GM12801 (cell line): Measurements from ENCODE around the gene CTNNA3.

Source experiments
- CTCF ChIP-seq: IDR thresholded peaks from one replicate; pipeline ENCODE4 v1.5.1; 2011; ENCODE audit warnings: control low read depth; ENCODE audit not compliant: insufficient read length; ENCODE audit errors: extremely low read depth

Gene CTNNA3

GRCh38 chr10:66869635-66870034 is 826.4 kb downstream of the CTNNA3 start:
- no peak for TF ChIP-seq CTCF

GRCh38 chr10:66862687-66863258 is 833.2 kb downstream of the CTNNA3 start:
- no peak for TF ChIP-seq CTCF

DNA sequence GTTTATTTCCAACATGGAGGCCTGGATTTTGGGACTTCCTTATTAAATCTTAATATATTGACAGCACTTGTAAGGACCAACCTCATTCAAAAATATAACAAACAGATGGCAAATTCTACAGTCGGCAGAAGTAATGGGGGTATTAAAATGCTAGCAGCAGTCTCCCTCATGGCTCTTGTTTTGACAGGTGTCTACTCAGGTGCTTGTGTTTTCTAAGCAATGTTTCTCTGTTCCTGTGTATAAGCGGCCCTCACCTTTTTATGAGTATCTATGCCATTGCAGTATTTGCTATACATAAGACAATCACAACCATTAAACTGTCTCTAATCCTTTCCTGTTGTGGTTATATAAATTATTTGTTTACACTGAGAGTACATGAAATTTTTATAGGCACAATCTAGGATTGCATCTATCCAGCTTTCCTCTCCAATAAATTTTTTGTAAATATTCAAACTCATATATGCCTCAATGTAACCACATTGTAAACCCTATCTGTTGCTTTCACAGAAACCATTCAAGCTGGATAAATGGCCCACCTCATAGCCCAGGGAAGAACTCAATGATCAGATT is 835.5 kb downstream of the CTNNA3 start:
- no peak for TF ChIP-seq CTCF

DNA sequence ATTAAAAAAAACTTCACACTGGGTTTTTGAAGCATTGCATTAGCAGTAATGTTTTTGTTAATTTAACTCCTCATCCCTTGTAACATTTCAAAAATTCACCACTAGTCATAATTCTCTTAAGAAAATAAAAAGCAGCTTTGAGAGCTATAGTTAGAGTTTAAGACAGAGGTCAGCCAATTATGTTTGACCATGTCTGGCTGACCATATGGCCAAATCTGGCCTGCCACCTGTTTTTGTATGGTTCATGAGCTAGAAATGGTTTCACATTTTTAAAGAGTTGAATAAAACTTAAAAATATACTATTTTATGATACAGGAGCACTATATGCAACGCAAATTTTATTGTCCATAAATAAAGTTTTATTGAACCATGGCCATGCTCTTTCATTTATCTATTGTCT is 843.2 kb downstream of the CTNNA3 start:
- TF ChIP-seq CTCF: no peak

DNA sequence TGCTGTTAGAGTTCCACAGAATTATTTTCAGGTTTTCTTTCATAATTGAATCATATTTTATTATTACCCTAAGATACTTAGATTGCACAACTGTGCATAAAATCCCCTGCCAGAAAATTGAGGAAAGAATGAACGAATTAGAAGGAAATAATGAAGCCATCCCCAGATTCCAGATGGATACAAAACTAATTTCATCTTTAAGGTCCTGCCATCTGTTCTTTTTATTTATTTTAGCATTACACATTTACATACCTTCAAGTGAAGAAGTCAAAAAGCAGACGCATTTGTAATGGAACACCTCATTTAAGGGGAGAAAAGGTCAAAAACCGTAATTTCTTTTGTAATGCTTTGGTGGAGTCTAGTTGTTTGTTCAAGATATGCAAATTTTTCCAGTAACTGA is 847.1 kb downstream of the CTNNA3 start:
- no peak for TF ChIP-seq CTCF

- no peak for TF ChIP-seq CTCF
Measured at GRCh38 chr10:66844176-66844942, 851.6 kb downstream of the CTNNA3 start.

GRCh38 chr10:66843396-66843795 is 852.6 kb downstream of the CTNNA3 start:
- no peak for TF ChIP-seq CTCF
